ENCODE data around the gene GPS2.
A peak's percentile ranks its signal among the peaks of the same experiment; 100 is the strongest.

The GPS2 gene

GRCh38 chr17:7315570-7316235 lies 543 bp upstream of the GPS2 start:
- no peak for DNase-seq

GRCh38 chr17:7313890-7314718 lies 1.1 kb downstream of the GPS2 start:
- no peak for DNase-seq

- no peak for DNase-seq
Observed at GRCh38 chr17:7313088-7313889, 1.9 kb downstream of the GPS2 start.

GRCh38 chr17:7312432-7313087 lies 2.6 kb downstream of the GPS2 start:
- no peak for DNase-seq

- no peak for DNase-seq
Observed at GRCh38 chr17:7311110-7311705, 4.0 kb downstream of the GPS2 start.

- no peak for DNase-seq
Observed at GRCh38 chr17:7309628-7310027, 5.5 kb downstream of the GPS2 start.

- peak; percentile 91 for DNase-seq
Observed at GRCh38 chr17:7308625-7309433, 6.3 kb downstream of the GPS2 start.

- DNase-seq, result no peak
Observed at GRCh38 chr17:7307686-7308624, 7.2 kb downstream of the GPS2 start.

- DNase-seq, result peak; percentile 100
Observed at GRCh38 chr17:7306911-7307685, 8.1 kb downstream of the GPS2 start, which contains the start of gene EIF5A. Gene EIF5A, plus strand, starts transcription at chr17:7307628. Its CDS starts 2,008 bp downstream, at chr17:7309636.

- no peak for DNase-seq
Observed at GRCh38 chr17:7304179-7304578, 11.0 kb downstream of the GPS2 start.

- peak; percentile 38 for DNase-seq
Observed at GRCh38 chr17:7296189-7296861, 18.8 kb downstream of the GPS2 start.

- no peak for DNase-seq
Observed at GRCh38 chr17:7295230-7296180, 19.7 kb downstream of the GPS2 start.

GRCh38 chr17:7294614-7295153 lies 20.5 kb downstream of the GPS2 start, which contains the start of gene YBX2:
Gene YBX2, minus strand, starts transcription at chr17:7294639. Its CDS starts 139 bp downstream, at chr17:7294500.
- peak; percentile 57 for DNase-seq

GRCh38 chr17:7293816-7294613 lies 21.1 kb downstream of the GPS2 start:
- no peak for DNase-seq

GRCh38 chr17:7293159-7293558 lies 22.0 kb downstream of the GPS2 start:
- DNase-seq, result no peak

GRCh38 chr17:7292729-7293128 lies 22.4 kb downstream of the GPS2 start:
- DNase-seq, result no peak

Data from central memory CD4-positive, alpha-beta T cell (primary cell).